SK-N-SH treated with all-trans-retinoic acid at 6 μM for 48 hours (cell line): Measurements from ENCODE around the gene ADGRB3.

ENCODE experiments used
- ATAC-seq: fragments of 200-7000 bp; cut with Tn5 transposase; 3 replicates; pipeline ENCODE4 v1.9.1; 2020; ENCODE audit warnings: mild to moderate bottlenecking, moderate library complexity
- ARNTL ChIP-seq: fragments of 450-650 bp; formaldehyde crosslinking; IDR thresholded peaks from 2 replicates; pipeline ENCODE4 v1.5.0; 2020; ENCODE audit warnings: low read depth, mild to moderate bottlenecking, moderate library complexity, borderline replicate concordance
- BACH2 ChIP-seq: fragments of 250-450 bp; sonication (Bioruptor Pico); IDR thresholded peaks from 2 replicates; pipeline ENCODE4 v1.9.0; 2021; ENCODE audit warnings: mild to moderate bottlenecking, borderline replicate concordance
- CSDC2 ChIP-seq: fragments of 250-450 bp; sonication (Bioruptor Pico); IDR thresholded peaks from 2 replicates; pipeline ENCODE4 v1.5.0; 2020; ENCODE audit warnings: mild to moderate bottlenecking, moderate library complexity
- CSRNP3 ChIP-seq: fragments of 250-450 bp; sonication (Bioruptor Pico); IDR thresholded peaks from 2 replicates; pipeline ENCODE4 v1.5.1; 2021; ENCODE audit warnings: mild to moderate bottlenecking, moderate library complexity
- ESRRG ChIP-seq: fragments of 250-450 bp; sonication (Bioruptor Pico); IDR thresholded peaks from 2 replicates; pipeline ENCODE4 v1.6.1; 2021; ENCODE audit warnings: mild to moderate bottlenecking
- GLIS3 ChIP-seq: fragments of 250-450 bp; sonication (Bioruptor Pico); IDR thresholded peaks from 2 replicates; pipeline ENCODE4 v1.5.0; 2020; ENCODE audit warnings: mild to moderate bottlenecking, moderate library complexity
- ISL1 ChIP-seq: fragments of 250-450 bp; sonication (Bioruptor Pico); IDR thresholded peaks from 2 replicates; pipeline ENCODE4 v2.1.2; 2022; ENCODE audit warnings: mild to moderate bottlenecking, moderate library complexity
- OSR1 ChIP-seq: fragments of 250-450 bp; sonication (Bioruptor Pico); IDR thresholded peaks from 2 replicates; pipeline ENCODE4 v1.8.0; 2022; ENCODE audit warnings: moderate library complexity, mild to moderate bottlenecking, inconsistent platforms
- PATZ1 ChIP-seq: fragments of 250-450 bp; sonication (Bioruptor Pico); IDR thresholded peaks from 2 replicates; pipeline ENCODE4 v1.8.0; 2020; ENCODE audit warnings: mild to moderate bottlenecking, moderate library complexity, borderline replicate concordance
- PPARA ChIP-seq: fragments of 250-450 bp; sonication (Bioruptor Pico); IDR thresholded peaks from 2 replicates; pipeline ENCODE4 v1.5.0; 2020; ENCODE audit warnings: mild to moderate bottlenecking, borderline replicate concordance
- RARB ChIP-seq: fragments of 250-450 bp; sonication (Bioruptor Pico); IDR thresholded peaks from 2 replicates; pipeline ENCODE4 v1.8.0; 2021; ENCODE audit warnings: mild to moderate bottlenecking, moderate library complexity
- SNAI2 ChIP-seq: fragments of 250-450 bp; sonication (Bioruptor Pico); IDR thresholded peaks from 2 replicates; pipeline ENCODE4 v1.5.0; 2020; ENCODE audit warnings: mild to moderate bottlenecking, moderate library complexity
- TCF4 ChIP-seq: fragments of 250-450 bp; sonication (Bioruptor Pico); IDR thresholded peaks from 2 replicates; pipeline ENCODE4 v1.8.0; 2021; ENCODE audit warnings: mild to moderate bottlenecking, moderate library complexity, borderline replicate concordance
- TOX ChIP-seq: fragments of 250-450 bp; sonication (Bioruptor Pico); IDR thresholded peaks from 2 replicates; pipeline ENCODE4 v1.8.0; 2021; ENCODE audit warnings: mild to moderate bottlenecking, moderate library complexity, borderline replicate concordance
- ZC3H10 ChIP-seq: fragments of 250-450 bp; sonication (Bioruptor Pico); IDR thresholded peaks from 2 replicates; pipeline ENCODE4 v1.5.1; 2021; ENCODE audit warnings: mild to moderate bottlenecking, moderate library complexity
- ZFP3 ChIP-seq: fragments of 250-450 bp; sonication (Bioruptor Pico); IDR thresholded peaks from 2 replicates; pipeline ENCODE4 v1.5.0; 2020; ENCODE audit warnings: mild to moderate bottlenecking, moderate library complexity
- ZFP30 ChIP-seq: fragments of 450-650 bp; formaldehyde crosslinking; IDR thresholded peaks from 2 replicates; pipeline ENCODE4 v1.5.0; 2022; ENCODE audit warnings: mild to moderate bottlenecking, moderate library complexity
- ZNF565 ChIP-seq: fragments of 450-650 bp; formaldehyde crosslinking; conservative IDR thresholded peaks from 2 replicates; pipeline ENCODE4 v1.5.0; 2020; ENCODE audit warnings: low read depth, mild to moderate bottlenecking, moderate library complexity
- ZNF70 ChIP-seq: fragments of 450-650 bp; formaldehyde crosslinking; IDR thresholded peaks from 2 replicates; pipeline ENCODE4 v1.5.0; 2020; ENCODE audit warnings: mild to moderate bottlenecking, moderate library complexity
- ZNF8 ChIP-seq: fragments of 450-650 bp; formaldehyde crosslinking; IDR thresholded peaks from 2 replicates; pipeline ENCODE4 v1.5.0; 2020; ENCODE audit warnings: mild to moderate bottlenecking, moderate library complexity
- TF ChIP-seq, protein P1 (sequence below): fragments of 250-450 bp; sonication (Bioruptor Pico); IDR thresholded peaks from 2 replicates; pipeline ENCODE4 v1.5.0; 2020; ENCODE audit warnings: mild to moderate bottlenecking, moderate library complexity
- TF ChIP-seq, protein P2 (sequence below): fragments of 250-450 bp; sonication (Bioruptor Pico); IDR thresholded peaks from 2 replicates; pipeline ENCODE4 v1.8.0; 2021; ENCODE audit warnings: low read depth, mild to moderate bottlenecking, moderate library complexity, borderline replicate concordance
- TF ChIP-seq, protein P3 (sequence below): fragments of 250-450 bp; sonication (Bioruptor Pico); IDR thresholded peaks from 2 replicates; pipeline ENCODE4 v1.5.1; 2020; ENCODE audit warnings: low read depth, mild to moderate bottlenecking, moderate library complexity

Gene ADGRB3

DNA sequence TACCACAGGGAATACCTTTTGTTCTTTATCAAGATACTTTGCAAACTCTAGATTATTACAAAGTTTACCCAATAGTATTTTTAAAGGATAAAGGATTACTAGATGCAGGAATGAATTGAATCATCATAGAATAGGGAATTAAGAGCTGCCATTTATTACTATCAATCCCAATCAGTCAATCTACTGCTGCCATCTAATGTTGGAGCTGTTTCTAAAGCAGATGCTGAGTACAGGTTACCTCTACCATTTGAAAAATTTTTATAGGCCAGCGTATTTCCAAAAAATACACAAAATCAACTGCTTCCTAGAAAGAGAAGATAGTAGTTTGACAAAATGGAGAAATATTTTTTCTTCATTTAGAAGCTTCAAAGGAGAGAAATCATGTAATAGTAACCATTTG is 520.4 kb downstream of the ADGRB3 start:
- no peak for ATAC-seq
- TF ChIP-seq SNAI2 (CRISPR knock-in tag) = no peak
- TF ChIP-seq, protein P1, sequence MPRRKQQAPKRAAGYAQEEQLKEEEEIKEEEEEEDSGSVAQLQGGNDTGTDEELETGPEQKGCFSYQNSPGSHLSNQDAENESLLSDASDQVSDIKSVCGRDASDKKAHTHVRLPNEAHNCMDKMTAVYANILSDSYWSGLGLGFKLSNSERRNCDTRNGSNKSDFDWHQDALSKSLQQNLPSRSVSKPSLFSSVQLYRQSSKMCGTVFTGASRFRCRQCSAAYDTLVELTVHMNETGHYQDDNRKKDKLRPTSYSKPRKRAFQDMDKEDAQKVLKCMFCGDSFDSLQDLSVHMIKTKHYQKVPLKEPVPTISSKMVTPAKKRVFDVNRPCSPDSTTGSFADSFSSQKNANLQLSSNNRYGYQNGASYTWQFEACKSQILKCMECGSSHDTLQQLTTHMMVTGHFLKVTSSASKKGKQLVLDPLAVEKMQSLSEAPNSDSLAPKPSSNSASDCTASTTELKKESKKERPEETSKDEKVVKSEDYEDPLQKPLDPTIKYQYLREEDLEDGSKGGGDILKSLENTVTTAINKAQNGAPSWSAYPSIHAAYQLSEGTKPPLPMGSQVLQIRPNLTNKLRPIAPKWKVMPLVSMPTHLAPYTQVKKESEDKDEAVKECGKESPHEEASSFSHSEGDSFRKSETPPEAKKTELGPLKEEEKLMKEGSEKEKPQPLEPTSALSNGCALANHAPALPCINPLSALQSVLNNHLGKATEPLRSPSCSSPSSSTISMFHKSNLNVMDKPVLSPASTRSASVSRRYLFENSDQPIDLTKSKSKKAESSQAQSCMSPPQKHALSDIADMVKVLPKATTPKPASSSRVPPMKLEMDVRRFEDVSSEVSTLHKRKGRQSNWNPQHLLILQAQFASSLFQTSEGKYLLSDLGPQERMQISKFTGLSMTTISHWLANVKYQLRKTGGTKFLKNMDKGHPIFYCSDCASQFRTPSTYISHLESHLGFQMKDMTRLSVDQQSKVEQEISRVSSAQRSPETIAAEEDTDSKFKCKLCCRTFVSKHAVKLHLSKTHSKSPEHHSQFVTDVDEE (CRISPR knock-in tag) = no peak
- TF ChIP-seq ZNF70 = no peak
- no peak for TF ChIP-seq TOX (CRISPR knock-in tag)
- TF ChIP-seq PATZ1 (CRISPR knock-in tag) = no peak
- no peak for TF ChIP-seq ISL1 (CRISPR knock-in tag)
- no peak for TF ChIP-seq RARB
- no peak for TF ChIP-seq ZNF8 (CRISPR knock-in tag)
- no peak for TF ChIP-seq GLIS3 (CRISPR knock-in tag)
- no peak for TF ChIP-seq CSRNP3
- TF ChIP-seq, protein P2, sequence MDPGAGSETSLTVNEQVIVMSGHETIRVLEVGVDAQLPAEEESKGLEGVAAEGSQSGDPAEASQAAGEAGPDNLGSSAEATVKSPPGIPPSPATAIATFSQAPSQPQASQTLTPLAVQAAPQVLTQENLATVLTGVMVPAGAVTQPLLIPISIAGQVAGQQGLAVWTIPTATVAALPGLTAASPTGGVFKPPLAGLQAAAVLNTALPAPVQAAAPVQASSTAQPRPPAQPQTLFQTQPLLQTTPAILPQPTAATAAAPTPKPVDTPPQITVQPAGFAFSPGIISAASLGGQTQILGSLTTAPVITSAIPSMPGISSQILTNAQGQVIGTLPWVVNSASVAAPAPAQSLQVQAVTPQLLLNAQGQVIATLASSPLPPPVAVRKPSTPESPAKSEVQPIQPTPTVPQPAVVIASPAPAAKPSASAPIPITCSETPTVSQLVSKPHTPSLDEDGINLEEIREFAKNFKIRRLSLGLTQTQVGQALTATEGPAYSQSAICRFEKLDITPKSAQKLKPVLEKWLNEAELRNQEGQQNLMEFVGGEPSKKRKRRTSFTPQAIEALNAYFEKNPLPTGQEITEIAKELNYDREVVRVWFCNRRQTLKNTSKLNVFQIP (CRISPR knock-in tag) = no peak
- no peak for TF ChIP-seq BACH2
- no peak for TF ChIP-seq ZFP3 (CRISPR knock-in tag)
- no peak for TF ChIP-seq ESRRG (CRISPR knock-in tag)
- TF ChIP-seq CSDC2 (CRISPR knock-in tag) = no peak
- TF ChIP-seq OSR1 (CRISPR knock-in tag) = no peak
- TF ChIP-seq ZNF565 = no peak
- no peak for TF ChIP-seq ZFP30 (CRISPR knock-in tag)
- no peak for TF ChIP-seq TCF4 (CRISPR knock-in tag)
- no peak for TF ChIP-seq ZC3H10 (CRISPR knock-in tag)

DNA sequence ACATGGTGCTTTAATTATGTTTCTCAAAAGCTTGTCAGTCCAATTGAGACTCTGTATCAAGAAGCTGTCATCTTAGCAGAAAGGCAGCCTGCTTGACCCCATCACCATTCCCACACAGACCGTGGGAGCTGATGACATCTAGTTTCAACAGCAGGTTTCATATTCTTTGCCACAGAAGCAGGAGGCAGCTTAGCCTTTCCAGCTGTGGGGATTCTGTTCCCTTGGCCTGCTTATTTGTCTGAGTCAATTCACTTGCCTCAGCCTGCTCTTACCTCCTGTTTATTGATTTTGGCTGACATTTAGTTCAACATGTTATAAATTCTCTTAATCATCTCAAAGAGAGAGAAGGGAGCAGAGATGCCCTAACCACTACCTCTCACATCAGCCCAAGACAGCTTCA is 527.7 kb downstream of the ADGRB3 start:
- TF ChIP-seq, protein P2 (CRISPR knock-in tag) = no peak
- TF ChIP-seq ZFP30 (CRISPR knock-in tag) = no peak
- TF ChIP-seq GLIS3 (CRISPR knock-in tag) = no peak
- TF ChIP-seq PPARA (CRISPR knock-in tag) = no peak
- TF ChIP-seq, protein P3, sequence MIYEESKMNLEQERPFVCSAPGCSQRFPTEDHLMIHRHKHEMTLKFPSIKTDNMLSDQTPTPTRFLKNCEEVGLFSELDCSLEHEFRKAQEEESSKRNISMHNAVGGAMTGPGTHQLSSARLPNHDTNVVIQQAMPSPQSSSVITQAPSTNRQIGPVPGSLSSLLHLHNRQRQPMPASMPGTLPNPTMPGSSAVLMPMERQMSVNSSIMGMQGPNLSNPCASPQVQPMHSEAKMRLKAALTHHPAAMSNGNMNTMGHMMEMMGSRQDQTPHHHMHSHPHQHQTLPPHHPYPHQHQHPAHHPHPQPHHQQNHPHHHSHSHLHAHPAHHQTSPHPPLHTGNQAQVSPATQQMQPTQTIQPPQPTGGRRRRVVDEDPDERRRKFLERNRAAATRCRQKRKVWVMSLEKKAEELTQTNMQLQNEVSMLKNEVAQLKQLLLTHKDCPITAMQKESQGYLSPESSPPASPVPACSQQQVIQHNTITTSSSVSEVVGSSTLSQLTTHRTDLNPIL (CRISPR knock-in tag) = no peak
- TF ChIP-seq ZFP3 (CRISPR knock-in tag) = no peak
- no peak for TF ChIP-seq ESRRG (CRISPR knock-in tag)
- TF ChIP-seq RARB = no peak
- no peak for TF ChIP-seq TOX (CRISPR knock-in tag)
- TF ChIP-seq SNAI2 (CRISPR knock-in tag) = no peak
- no peak for TF ChIP-seq ZNF70
- no peak for TF ChIP-seq OSR1 (CRISPR knock-in tag)
- TF ChIP-seq CSRNP3 = no peak
- no peak for TF ChIP-seq ZC3H10 (CRISPR knock-in tag)
- TF ChIP-seq CSDC2 (CRISPR knock-in tag) = no peak
- no peak for TF ChIP-seq ARNTL
- TF ChIP-seq ISL1 (CRISPR knock-in tag) = no peak
- ATAC-seq = no peak
